Measurements from ENCODE around the gene CACNA1H.
"Not testable (repeated sequence)": the region's sequence is repeated elsewhere in the genome, so short reads cannot be mapped to it uniquely, and the experiment has no call there.

The CACNA1H gene

GRCh38 chr16:1182950-1183907 is 30.3 kb downstream of the CACNA1H start:
- intact Hi-C loops (cut with DNase I), result no loop called here

GRCh38 chr16:1184156-1184868 is 31.4 kb downstream of the CACNA1H start:
- no peak for DNase-seq
- intact Hi-C loops (cut with DNase I), result no loop called here

More at GRCh38 chr16:1182950-1183907, 30.3 kb downstream of the CACNA1H start:
- DNase-seq, result peak; percentile 30 to 89 (median 70)

DNA sequence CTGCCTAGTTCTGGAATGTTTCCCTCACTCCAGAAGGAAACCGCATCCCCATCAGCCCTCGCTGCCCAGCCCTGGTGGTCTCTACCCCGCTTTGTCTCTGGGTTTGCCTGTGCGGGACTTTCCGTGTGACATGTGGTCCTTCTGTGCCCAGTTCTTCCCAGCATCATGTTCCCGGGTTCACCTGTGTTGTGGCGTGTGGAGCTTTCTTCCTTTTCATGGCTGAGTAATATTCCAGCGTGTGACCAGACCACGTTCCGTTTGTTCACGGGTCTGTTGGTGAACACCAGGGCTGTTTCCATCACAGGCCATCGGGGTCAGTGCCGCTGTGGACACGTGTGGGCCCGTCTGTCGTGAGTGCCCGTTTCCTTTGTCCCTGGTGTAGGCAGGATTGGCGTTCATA is 32.1 kb downstream of the CACNA1H start:
- intact Hi-C loops (cut with DNase I), result no loop called here
- no peak for DNase-seq

DNA sequence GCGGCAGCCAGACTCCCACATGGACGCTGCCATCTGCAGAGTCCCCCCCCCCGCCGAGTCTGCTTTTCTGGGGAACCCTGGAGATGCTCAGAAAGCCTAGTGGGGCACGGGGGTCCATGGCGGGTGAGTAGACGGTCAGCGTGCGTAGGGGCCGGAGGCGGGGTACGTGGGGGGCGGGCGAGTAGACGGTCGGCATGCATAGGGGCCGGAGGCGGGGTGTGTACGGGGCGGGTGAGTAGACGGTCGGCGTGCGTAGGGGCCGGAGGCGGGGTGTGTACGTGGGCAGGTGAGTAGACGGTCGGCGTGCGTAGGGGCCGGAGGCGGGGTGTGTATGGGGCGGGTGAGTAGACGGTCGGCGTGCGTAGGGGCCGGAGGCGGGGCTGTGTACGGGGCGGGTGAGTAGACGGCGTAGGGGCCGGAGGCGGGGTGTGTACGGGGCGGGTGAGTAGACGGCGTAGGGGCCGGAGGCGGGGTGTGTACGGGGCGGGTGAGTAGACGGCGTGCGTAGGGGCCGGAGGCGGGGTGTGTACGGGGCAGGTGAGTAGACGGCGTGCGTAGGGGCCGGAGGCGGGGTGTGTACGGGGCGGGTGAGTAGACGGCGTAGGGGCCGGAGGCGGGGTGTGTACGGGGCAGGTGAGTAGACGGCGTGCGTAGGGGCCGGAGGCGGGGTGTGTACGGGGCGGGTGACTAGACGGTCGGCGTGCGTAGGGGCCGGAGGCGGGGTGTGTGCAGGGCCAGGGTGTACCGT is 32.7 kb downstream of the CACNA1H start:
- DNase-seq; intact Hi-C loops (cut with DNase I): not testable (repeated sequence)

DNA sequence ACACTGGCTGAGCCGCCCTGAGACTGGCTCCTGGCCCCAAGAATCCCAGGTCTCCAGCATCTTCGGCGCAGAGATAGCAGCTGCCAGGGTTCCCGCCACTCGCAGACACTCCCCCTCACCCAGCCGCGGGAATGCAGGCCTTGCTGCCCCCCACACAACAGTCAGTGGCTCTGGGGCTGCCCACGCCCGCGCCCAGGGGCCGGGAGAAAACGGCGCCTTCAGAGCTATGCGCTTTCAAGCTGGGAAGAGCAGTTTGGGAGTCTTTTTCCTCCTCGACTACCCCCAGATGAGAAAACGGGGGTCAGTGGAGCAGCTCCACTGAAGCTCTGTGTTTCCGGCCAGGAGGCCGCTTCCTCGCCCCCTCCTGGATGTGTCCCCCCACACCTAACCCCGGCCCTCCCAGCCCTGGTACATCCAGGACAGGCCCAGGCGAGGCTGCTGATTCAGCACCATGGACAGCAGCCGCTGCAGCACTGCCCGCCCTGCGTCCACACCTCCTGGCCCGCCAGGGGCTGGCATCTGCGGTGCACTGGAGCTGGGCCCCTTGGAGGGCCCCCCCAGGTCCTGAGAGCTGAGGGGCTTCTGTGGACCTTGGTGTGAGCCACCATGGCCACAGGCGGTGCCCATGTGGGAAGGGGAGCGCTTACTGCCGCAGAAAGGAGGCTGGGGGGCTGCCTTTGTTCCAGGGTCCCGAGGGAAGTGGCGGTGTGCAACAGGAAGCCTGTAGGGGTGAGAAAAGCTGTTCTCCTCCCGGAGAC is 35.7 kb downstream of the CACNA1H start:
- peak in 12 of 42 donors; percentile 30 to 73 (median 46) for DNase-seq
- intact Hi-C loops (cut with DNase I), result no loop called here

DNA sequence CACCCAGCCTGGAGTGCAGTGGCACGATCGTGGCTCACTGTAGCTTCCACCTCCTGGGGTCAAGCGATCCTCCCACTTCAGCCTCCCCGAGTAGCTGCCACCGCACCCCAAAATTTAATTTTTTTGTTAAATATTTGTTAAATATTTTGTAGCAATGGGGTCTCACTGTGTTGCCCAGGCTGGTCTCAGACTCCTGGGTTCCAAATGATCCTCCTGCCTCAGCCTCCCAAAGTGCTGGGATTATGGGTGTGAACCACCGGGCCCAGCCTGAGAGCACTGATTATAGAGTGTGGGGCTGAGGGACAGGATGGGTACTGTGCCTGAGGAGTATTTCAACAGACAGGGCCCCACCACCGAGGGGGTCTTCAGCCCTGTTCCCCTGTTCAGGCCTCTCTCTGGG is 36.5 kb downstream of the CACNA1H start:
- intact Hi-C loops (cut with DNase I), result no loop called here
- DNase-seq, result no peak

DNA sequence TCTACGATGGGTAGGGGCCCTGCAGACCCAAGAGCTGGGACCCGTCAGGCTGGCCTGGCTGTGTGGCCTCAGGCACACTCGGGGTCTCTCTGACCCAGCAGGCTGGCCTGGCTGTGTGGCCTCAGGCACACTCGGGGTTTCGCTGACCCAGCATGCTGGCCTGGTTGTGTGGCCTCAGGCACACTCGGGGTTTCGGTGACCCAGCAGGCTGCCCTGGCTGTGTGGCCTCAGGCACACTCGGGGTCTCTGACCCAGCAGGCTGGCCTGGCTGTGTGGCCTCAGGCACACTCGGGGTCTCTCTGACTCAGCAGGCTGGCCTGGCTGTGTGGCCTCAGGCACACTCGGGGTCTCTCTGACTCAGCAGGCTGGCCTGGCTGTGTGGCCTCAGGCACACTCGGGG is 37.9 kb downstream of the CACNA1H start:
- DNase-seq; intact Hi-C loops (cut with DNase I): not testable (repeated sequence)

- intact Hi-C loops (cut with DNase I), result no loop called here
- no peak for DNase-seq
Observed at GRCh38 chr16:1192384-1193073, 39.6 kb downstream of the CACNA1H start.

DNA sequence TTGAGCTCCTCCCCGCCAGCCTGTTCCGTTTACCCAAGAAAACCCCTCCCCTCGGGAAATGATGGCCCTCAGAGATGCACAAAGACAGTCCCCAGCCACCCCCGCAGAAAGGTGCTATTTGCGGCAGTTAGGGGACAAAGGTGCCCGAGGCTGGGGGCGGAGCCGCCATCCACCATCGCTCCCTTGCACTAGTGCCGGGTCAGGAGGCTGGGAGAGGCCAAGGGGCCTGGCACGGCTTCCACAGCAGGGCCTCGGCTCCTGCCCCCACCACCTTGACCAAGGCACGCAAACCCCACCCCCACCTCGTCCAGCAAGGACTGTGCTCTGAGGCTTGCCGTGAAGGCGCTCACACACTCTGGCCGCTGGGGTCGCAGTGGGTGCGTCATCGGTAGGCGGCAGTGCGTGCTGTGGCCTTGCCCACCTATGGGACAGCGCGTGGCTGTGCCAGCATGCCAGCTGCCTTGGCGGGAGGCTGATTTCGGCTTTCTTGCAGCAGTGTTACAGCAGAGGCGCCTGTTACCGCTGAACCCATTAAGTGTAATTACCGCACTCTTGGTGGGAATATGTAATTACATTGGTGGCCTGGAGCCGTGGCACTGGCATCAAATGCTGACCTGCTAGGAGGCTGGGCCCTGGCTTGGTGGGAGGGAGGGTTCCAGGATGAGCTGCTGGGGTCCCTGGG is 40.4 kb downstream of the CACNA1H start:
- intact Hi-C loops (cut with DNase I), result no loop called here
- peak in 9 of 42 donors; percentile 20 to 58 (median 33) for DNase-seq

DNA sequence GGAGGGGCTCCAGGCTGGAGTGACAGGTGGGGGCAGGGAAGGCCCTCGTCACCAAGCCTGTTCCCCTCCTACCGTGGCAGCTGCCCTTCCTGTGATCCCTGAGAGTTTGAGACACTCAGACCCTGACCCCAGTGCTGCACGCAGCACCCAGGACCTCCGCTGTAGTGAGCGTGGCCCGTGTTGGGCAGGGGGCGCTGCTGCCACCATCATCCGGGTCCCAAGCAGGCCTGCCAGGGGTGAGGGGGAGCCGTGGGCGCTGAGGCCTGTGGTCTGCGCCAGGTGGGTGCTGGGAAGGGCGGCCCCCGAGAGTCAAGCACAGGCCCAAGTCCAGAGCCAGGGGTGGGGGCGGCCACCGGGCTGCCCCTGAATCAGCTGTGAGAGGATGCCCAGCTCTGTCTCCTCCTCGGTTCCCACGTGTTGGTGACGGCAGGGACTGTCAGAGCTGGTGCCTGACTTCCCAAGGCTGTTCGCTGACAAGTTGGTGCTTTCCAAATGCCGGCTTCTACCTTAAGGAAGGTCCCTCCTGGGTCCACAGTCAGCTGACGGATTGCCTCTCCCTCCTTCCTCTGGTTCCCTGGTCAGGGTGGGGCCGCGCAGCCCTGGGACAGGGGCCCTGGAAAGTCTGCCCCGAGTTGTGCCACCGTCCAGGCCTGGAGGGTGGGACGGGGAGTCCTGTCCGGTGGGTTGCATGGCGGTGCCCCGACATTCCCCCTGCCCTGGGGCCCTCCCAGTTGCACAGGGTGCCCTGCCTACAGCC is 41.1 kb downstream of the CACNA1H start:
- intact Hi-C loops (cut with DNase I), result no loop called here
- peak in 1 of 42 donors; percentile 37 for DNase-seq

DNA sequence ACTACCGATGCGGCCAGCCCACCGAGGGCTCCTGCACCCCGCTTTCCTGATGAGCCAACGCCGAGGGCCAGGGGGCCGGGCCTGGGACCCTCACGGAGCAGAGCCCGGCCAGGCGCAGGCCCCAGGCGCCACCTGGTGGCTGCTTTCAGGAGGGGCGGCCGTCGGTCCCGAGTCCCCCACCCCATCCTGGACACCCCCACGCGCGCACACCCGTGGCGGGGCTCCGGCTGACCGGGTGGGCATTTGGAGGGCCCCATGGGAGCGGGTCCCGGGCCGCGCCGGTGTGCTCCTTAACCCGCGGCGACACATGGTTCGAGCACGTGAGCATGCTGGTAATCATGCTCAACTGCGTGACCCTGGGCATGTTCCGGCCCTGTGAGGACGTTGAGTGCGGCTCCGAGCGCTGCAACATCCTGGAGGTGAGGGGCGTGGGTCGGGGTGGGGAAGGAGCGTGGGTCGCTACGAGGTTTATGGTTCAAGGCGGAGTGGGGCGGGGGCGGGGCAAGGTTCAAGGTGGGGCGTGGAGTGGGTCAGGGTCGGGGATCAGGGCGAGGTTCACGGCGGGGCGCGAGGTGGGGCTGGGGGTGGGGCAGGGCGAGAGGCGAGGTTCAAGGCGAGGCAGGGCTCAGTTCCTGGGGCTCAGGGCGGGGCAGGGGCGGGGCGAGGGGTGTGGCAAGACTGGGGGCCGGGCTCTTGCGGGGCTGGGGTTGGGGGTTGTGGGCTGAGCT is 41.9 kb downstream of the CACNA1H start:
- peak in 3 of 42 donors; percentile 27 to 57 (median 36) for DNase-seq
- intact Hi-C loops (cut with DNase I), result no loop called here

DNA sequence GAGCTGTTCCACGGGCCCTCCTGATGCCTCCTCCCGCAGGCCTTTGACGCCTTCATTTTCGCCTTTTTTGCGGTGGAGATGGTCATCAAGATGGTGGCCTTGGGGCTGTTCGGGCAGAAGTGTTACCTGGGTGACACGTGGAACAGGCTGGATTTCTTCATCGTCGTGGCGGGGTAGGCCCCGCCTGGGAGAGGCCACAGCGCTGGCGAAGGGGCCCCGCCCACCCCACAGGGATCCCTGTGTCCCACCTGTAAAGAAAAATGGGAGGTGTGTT is 42.4 kb downstream of the CACNA1H start:
- intact Hi-C loops (cut with DNase I), result no loop called here
- no peak for DNase-seq

DNA sequence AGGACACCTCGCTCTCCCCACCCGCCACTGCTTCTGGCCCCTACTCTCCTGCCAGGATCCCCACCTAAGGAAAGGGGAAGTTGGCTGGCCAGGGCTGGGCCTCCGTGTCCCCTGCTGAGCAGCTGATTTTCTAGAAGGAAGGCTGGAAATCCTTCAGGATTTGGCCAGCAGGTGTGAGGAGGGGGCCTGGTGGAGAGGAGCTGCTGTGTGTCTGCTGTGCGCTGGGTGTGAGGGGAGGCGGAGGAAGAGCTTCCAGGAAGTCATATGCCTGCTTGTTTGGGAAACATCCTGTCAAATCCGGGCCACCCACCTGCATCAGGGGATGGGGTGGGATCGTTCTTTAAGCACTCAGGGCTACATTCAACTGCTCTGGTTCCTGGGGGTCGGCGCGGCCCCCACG is 43.6 kb downstream of the CACNA1H start:
- DNase-seq, result peak in 3 of 42 donors; percentile 37 to 49 (median 45)
- intact Hi-C loops (cut with DNase I), result no loop called here

GRCh38 chr16:1197237-1197866 is 44.4 kb downstream of the CACNA1H start:
- no peak for DNase-seq
- intact Hi-C loops (cut with DNase I), result no loop called here

- DNase-seq, result no peak
- intact Hi-C loops (cut with DNase I), result no loop called here
Observed at GRCh38 chr16:1198194-1198593, 45.3 kb downstream of the CACNA1H start.

All from head of caudate nucleus (tissue), 42 donors.